Peyer's patch (tissue), 4 donors: Measurements from ENCODE around the gene THAP3.

Experiments used
- CTCF ChIP-seq, 6 experiments: fragments of 450-650 bp in 4 of 6; fragments of 200-600 bp in 2 of 6; sonication (generic) in 1 of 6; IDR thresholded peaks; one replicate each; pipeline ENCODE4 v1.5.1; 2017 to 2019; ENCODE audit warnings: antibody characterized with exemption in 6 of 6, mild to moderate bottlenecking in 3 of 6, moderate library complexity in 1 of 6
- POLR2A ChIP-seq, 2 donors: fragments of 450-650 bp; IDR thresholded peaks; one replicate each; pipeline ENCODE4 v1.5.1; 2017; ENCODE audit warnings: antibody characterized with exemption in 2 of 2, mild to moderate bottlenecking in 2 of 2, moderate library complexity in 2 of 2

DNA sequence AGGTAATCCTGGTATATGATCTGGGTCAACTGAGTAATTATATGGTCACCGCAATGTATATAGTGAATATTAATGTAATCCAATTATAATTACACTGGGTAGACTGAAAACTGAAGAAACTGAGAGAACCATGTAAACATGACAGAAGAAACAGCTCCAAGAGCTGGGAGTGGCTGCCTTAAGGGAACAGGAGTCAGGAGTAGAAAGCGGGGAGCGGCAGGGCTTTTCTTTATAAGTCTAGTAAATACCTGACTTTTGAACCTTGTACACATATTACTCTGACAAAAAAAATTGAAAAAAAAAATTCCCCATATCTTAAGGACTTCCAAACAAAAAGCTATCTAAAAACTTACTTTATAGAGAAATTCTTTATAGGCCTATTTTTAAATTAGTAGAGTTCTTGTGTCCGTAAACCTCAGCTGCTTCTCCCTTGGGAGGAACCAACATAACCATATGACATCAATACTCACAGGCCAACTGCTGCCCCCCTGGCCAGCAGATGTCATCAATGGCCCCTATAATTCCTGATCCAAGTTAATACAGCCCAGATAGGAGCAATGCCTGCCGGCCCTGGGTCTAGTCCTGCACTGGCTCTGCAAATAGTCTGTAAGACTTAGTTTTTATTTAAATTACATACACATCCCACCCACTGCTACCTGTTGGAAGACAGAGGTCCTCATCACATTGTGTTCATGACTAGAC lies 33.8 kb downstream of the THAP3 start:
- no peak for TF ChIP-seq CTCF (IDR thresholded peaks at IDR 0.05)
- TF ChIP-seq POLR2A (IDR thresholded peaks at IDR 0.05) = no peak
